Stimulated activated CD8-positive, alpha-beta memory T cell treated with anti-CD3 and anti-CD28 coated beads, Interleukin-4, amount 100 ng/mL, for 24 hours (primary cell): ENCODE results near the gene CPM.
"Not testable (repeated sequence)": the region's sequence is repeated elsewhere in the genome, so short reads cannot be mapped to it uniquely, and the experiment has no call there.

Source experiments
- DNase-seq: peaks from one replicate; pipeline ENCODE4 v3.0.0-alpha.2; 2020; ENCODE audit warnings: low read depth

Gene CPM

GRCh38 chr12:68851592-68852306, 81.2 kb downstream of the CPM start:
- no peak for DNase-seq

- DNase-seq: no peak
Measured at GRCh38 chr12:68850390-68850789, 82.6 kb downstream of the CPM start.

- no peak for DNase-seq
Measured at GRCh38 chr12:68846811-68847210, 86.2 kb downstream of the CPM start.

GRCh38 chr12:68844788-68845695, 87.9 kb downstream of the CPM start:
- DNase-seq: no peak

GRCh38 chr12:68844318-68844745, 88.6 kb downstream of the CPM start:
- no peak for DNase-seq

GRCh38 chr12:68842784-68843567, 90.0 kb downstream of the CPM start:
- DNase-seq: no peak

- no peak for DNase-seq
Measured at GRCh38 chr12:68842123-68842522, 90.8 kb downstream of the CPM start.

- no peak for DNase-seq
Measured at GRCh38 chr12:68841717-68842116, 91.3 kb downstream of the CPM start.

GRCh38 chr12:68841175-68841574, 91.8 kb downstream of the CPM start:
- not testable (repeated sequence) for DNase-seq

- no peak for DNase-seq
Measured at GRCh38 chr12:68839183-68840147, 93.5 kb downstream of the CPM start.

GRCh38 chr12:68838046-68838886, 94.7 kb downstream of the CPM start:
- DNase-seq: no peak

GRCh38 chr12:68837215-68837614, 95.8 kb downstream of the CPM start:
- no peak for DNase-seq

- no peak for DNase-seq
Measured at GRCh38 chr12:68835333-68835908, 97.5 kb downstream of the CPM start.

- DNase-seq: no peak
Measured at GRCh38 chr12:68833508-68833907, 99.5 kb downstream of the CPM start.

GRCh38 chr12:68832504-68832867, 100.5 kb downstream of the CPM start:
- DNase-seq: no peak

GRCh38 chr12:68831751-68832503, 101.0 kb downstream of the CPM start:
- DNase-seq: no peak

GRCh38 chr12:68831272-68831671, 101.7 kb downstream of the CPM start:
- DNase-seq: no peak

GRCh38 chr12:68828672-68829068, 104.3 kb downstream of the CPM start:
- no peak for DNase-seq
